Measurements from ENCODE around the gene NACC1. TPM values are rescaled to one million over a fixed set of nuclear protein-coding genes. Genes with fewer than 3 reads are reported as not detected.

NACC1 gene
- total and polyA plus RNA-seq, 3 donors from 2014 or later, result 38.2 to 102 (median 75.9) TPM

DNA sequence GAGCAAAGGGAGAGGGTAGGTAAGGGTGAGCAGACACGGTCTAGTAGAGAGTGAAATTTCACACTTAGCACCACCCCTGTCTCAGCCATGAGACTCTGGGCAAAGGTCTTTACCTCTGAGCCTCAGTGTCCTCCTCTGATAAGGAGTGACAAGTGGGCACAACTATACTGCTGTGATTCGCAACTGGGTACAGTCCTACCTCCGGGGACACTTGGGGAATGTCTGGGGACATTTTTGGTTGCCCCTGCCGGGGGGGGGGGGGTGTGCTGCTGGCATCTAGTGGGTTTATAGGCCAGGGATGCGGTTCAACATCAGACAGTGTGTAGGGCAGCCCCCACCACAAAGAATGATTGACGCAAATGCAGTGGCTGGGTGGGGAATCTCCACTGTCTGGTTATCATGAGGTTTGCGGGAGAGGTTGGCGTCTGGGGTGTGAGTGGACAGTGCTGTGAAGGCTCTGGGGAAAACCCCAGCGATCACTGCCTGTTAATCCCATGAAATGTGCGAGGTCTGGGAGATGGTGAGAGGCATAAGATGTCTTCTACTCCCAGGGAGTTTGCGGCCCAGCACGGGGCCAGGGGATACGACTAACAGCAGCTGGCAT is 4.3 kb downstream of the NACC1 start:
- DNase-seq, result no peak
- intact Hi-C loops (cut with DNase I; ENCODE audit: low total_unique reads), result no loop called here
- peaks cover 18% of the 10 kb centered on the region for H3K4me1 ChIP-seq
- no peaks in the 10 kb centered on the region for H3K9me3 ChIP-seq
- no peaks in the 10 kb centered on the region for H3K36me3 ChIP-seq (ENCODE audit: low read depth, missing control alignments)
- H3K4me3 ChIP-seq, result no peak overlapping the region
- WGBS, 2 donors, result 79 to 87% methylated on average over 9 to 13 of the region's 13 CpGs
- H3K27ac ChIP-seq, result no peak overlapping the region
- no peak for TF ChIP-seq POLR2A (IDR thresholded peaks at IDR 0.05)
- TF ChIP-seq, protein P1, sequence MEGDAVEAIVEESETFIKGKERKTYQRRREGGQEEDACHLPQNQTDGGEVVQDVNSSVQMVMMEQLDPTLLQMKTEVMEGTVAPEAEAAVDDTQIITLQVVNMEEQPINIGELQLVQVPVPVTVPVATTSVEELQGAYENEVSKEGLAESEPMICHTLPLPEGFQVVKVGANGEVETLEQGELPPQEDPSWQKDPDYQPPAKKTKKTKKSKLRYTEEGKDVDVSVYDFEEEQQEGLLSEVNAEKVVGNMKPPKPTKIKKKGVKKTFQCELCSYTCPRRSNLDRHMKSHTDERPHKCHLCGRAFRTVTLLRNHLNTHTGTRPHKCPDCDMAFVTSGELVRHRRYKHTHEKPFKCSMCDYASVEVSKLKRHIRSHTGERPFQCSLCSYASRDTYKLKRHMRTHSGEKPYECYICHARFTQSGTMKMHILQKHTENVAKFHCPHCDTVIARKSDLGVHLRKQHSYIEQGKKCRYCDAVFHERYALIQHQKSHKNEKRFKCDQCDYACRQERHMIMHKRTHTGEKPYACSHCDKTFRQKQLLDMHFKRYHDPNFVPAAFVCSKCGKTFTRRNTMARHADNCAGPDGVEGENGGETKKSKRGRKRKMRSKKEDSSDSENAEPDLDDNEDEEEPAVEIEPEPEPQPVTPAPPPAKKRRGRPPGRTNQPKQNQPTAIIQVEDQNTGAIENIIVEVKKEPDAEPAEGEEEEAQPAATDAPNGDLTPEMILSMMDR (IDR thresholded peaks at IDR 0.05), result no peak
- H3K27me3 ChIP-seq, result no peaks in the 10 kb centered on the region

- DNase-seq, result no peak
- H3K27ac ChIP-seq, result no peak overlapping the region
- TF ChIP-seq, protein P1 (IDR thresholded peaks at IDR 0.05), result no peak
- no peak for TF ChIP-seq POLR2A (IDR thresholded peaks at IDR 0.05)
- no peaks in the 10 kb centered on the region for H3K9me3 ChIP-seq
- peaks cover 18% of the 10 kb centered on the region for H3K4me1 ChIP-seq
- no peaks in the 10 kb centered on the region for H3K27me3 ChIP-seq
- H3K4me3 ChIP-seq, result no peak overlapping the region
- 79 to 84% methylated on average over 20 of the region's 20 CpGs for WGBS, 2 donors
- intact Hi-C loops (cut with DNase I; ENCODE audit: low total_unique reads), result no loop called here
- H3K36me3 ChIP-seq (ENCODE audit: low read depth, missing control alignments), result no peaks in the 10 kb centered on the region
These were observed 5.2 kb downstream of the NACC1 start for GRCh38 chr19:13122980-13123957.

- Histone ChIP-seq H3K4me1 (no peaks in the 10 kb centered on the region), H3K9me3 (no peaks in the 10 kb centered on the region), H3K4me3 (no peak overlapping the region), H3K27me3 (no peaks in the 10 kb centered on the region), H3K36me3 (ENCODE audit: low read depth, missing control alignments) (no peaks in the 10 kb centered on the region), H3K27ac (no peak overlapping the region)
- no peak for TF ChIP-seq POLR2A (IDR thresholded peaks at IDR 0.05)
- TF ChIP-seq, protein P1 (IDR thresholded peaks at IDR 0.05), result no peak
- DNase-seq, result no peak
- intact Hi-C loops (cut with DNase I; ENCODE audit: low total_unique reads), result no loop called here
- 90 to 94% methylated on average over 9 of the region's 9 CpGs for WGBS, 2 donors
These were observed 9.0 kb downstream of the NACC1 start for GRCh38 chr19:13127051-13127450.

- Histone ChIP-seq H3K9me3 (no peaks in the 10 kb centered on the region), H3K36me3 (ENCODE audit: low read depth, missing control alignments) (no peaks in the 10 kb centered on the region), H3K27ac (no peak overlapping the region), H3K4me1 (no peaks in the 10 kb centered on the region), H3K27me3 (no peaks in the 10 kb centered on the region), H3K4me3 (no peak overlapping the region)
- no peak for TF ChIP-seq POLR2A (IDR thresholded peaks at IDR 0.05)
- TF ChIP-seq, protein P1 (IDR thresholded peaks at IDR 0.05), result no peak
- WGBS, 2 donors, result 91 to 93% methylated on average over 6 of the region's 6 CpGs
- intact Hi-C loops (cut with DNase I; ENCODE audit: low total_unique reads), result no loop called here
- DNase-seq, result no peak
These were observed 9.9 kb downstream of the NACC1 start for GRCh38 chr19:13127811-13128575.

Measured in testis (tissue), 3 donors.